Activated naive CD4-positive, alpha-beta T cell treated with anti-CD3 and anti-CD28 coated beads, Interleukin-2, amount 50 U/mL, for 72 hours (primary cell): Measurements from ENCODE around the gene LGALS16. TPM values are rescaled to one million over a fixed set of nuclear protein-coding genes. Genes with fewer than 3 reads are reported as not detected.
"Not testable (repeated sequence)": the region's sequence is repeated elsewhere in the genome, so short reads cannot be mapped to it uniquely, and the experiment has no call there.

ENCODE experiments used
- ATAC-seq, 2 donors: fragments of 150-1000 bp; cut with Tn5 transposase; 2 replicates each; pipeline ENCODE4 v1.10.0; 2021; ENCODE audit warnings: mild to moderate bottlenecking in 2 of 2, moderate library complexity in 2 of 2
- DNase-seq, 2 donors: peaks; one replicate each; pipeline ENCODE4 v3.0.0; 2021 to 2022; ENCODE audit warnings: low spot score in 2 of 2
- H3K27ac Mint-ChIP-seq, 2 donors: one replicate each; pipeline ENCODE4 v1.8.0; 2022; ENCODE audit warnings: mild to moderate bottlenecking in 2 of 2, mixed read lengths in 2 of 2
- H3K36me3 Mint-ChIP-seq, 2 donors: one replicate each; pipeline ENCODE4 v1.8.0; 2022; ENCODE audit warnings: mixed read lengths in 2 of 2
- H3K9me3 Mint-ChIP-seq, 2 donors: one replicate each; pipeline ENCODE4 v1.8.0; 2022; ENCODE audit warnings: mixed read lengths in 2 of 2
- total RNA-seq, 2 donors: library from RNA; stranded (reverse); gene quantifications; one replicate each; pipeline ENCODE4 v1.2.3, GENCODE V29; 2022

The LGALS16 gene
- total RNA-seq, 2 donors from 2014 or later: not detected

DNA sequence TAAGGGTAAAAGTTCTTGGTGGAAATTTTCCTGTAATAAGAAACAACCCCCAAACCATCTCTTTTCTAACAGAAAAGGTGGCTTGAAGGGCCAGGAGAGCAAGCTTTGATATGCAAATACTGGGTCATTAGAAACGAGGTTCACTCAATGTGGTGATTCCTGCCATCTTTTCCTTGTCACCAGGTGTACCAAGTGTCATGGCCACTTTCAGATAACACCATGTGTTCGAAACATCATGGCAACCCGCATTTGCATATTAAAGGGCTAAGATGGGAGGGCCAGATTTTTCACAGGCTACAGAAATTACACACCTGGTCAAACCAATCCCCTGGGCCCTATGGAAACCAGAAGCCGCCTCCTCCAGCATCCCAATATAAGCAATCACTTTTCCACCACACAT, 15.3 kb downstream of the LGALS16 start:
- ATAC-seq (no peak), DNase-seq (no peak)
- Mint-ChIP-seq H3K36me3 (peaks cover 0 to 10% of the 10 kb centered on the region in 2 donors), H3K27ac (no peak overlapping the region), H3K9me3 (peaks cover 0 to 11% of the 10 kb centered on the region in 2 donors)

DNA sequence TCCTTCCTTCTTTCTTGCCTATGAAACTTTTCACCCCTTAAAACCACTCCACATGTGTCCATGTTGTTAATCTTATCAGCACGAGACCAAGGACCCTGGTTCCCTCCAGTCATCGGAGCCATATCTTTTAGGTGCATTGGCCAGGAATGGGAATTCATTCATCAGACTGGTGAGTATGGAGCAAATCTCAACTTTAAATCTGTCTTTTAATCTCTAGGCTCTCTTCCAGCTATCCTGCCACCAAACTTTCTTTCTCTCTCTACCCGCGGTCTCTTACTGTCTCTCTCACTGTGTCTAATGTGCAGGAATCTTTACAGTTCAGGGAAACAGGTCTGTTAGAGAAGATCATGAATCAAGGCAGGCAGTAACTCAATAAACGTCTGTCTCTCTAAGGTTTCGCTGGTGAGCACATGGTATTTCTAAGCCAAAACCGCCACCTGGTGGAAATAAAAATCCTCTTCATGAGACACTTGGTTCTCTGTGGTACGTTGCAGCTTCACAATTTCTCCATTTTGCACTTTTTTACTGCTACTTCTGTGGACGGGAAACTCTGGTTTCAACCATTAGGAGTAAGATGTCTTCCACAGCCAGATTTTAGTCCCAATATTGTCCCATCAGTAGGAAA, 16.1 kb downstream of the LGALS16 start:
- Mint-ChIP-seq H3K27ac (peak overlapping the region; percentile 76 to 77), H3K9me3 (peaks cover 0 to 5% of the 10 kb centered on the region in 2 donors), H3K36me3 (peaks cover 0 to 2% of the 10 kb centered on the region in 2 donors)
- peak; percentile 58 to 59 for ATAC-seq
- peak in 1 of 2 donors; percentile 64 for DNase-seq

- DNase-seq (no peak), ATAC-seq (no peak)
- H3K36me3 Mint-ChIP-seq: no peaks in the 10 kb centered on the region
- H3K27ac Mint-ChIP-seq: peak overlapping the region in 1 of 2 donors; percentile 76
- H3K9me3 Mint-ChIP-seq: peaks cover 0 to 4% of the 10 kb centered on the region in 2 donors
These were observed 16.8 kb downstream of the LGALS16 start for GRCh38 chr19:39672473-39672872.

DNA sequence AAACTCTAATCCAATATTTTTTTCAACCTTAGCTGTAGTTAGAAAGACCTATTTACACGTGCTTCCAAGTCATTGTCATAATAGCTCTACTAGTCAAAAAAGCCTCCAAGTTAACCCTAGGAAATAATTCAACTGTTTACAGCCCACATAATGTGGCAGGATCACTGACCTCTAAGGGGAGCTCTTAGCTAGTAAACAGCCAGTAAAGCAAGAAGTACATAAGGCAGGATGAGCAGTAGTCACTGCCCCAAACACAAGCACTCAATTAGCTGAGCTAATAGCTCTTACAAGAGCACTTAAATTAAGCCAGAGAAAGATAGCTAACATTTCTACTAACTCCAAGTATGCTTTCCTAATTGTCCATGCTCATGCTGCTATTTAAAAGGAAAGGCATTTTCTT, 18.1 kb downstream of the LGALS16 start:
- H3K27ac Mint-ChIP-seq: peak overlapping the region in 1 of 2 donors; percentile 18
- H3K9me3 Mint-ChIP-seq, H3K36me3 Mint-ChIP-seq, ATAC-seq, DNase-seq: not testable (repeated sequence)

GRCh38 chr19:39676004-39676403, 20.3 kb downstream of the LGALS16 start:
- peak; percentile 64 to 75 for ATAC-seq
- peak in 1 of 2 donors; percentile 37 for DNase-seq
- Mint-ChIP-seq H3K9me3 (peaks cover 0 to 4% of the 10 kb centered on the region in 2 donors), H3K36me3 (peaks cover 0 to 8% of the 10 kb centered on the region in 2 donors), H3K27ac (peak overlapping the region; percentile 84 to 89)

DNA sequence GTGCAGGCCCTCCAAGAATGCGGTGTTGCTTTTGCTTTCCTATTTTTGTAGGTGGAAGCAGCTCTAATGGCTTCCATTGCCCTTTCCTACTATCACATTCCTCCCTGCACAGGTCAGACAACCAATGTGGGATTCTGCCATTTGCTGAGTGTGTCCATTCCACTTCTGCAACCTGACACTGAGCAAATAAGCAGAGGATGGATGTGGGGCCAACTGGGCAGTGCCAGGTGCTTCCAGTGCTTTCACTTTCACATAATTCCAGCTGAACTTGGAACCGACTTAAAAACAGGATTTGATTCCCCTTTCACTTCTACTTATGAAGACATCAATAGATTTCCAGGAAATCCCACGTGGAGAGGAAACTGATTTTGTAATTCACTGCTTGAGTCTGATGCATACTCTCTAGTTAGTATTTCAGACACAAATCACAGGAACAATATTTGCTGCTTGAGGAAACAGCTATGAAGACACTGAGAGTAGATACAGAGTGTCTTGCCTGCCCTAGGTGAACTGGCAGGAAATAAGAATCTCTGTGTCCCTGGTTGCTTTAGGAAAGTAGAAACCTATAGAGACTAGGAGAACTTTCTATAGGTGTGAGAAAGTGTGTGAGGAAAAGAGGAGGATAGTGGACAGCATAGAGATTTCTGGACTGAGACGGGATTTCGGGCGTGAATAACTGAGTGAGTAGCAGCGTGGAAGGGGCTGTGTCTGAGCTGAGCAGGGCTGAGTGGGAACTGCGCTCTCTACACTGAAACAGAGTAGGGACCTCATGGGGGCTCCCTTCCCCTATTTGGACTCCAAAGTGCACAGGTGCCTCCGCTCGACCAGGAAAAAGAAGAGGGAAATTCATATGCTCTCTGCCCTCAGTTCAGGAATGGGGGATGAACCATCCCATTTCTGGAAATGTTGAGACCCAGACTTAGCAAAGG, 22.5 kb downstream of the LGALS16 start:
- peak overlapping the region; percentile 51 to 86 for H3K27ac Mint-ChIP-seq
- peaks cover 0 to 15% of the 10 kb centered on the region in 2 donors for H3K36me3 Mint-ChIP-seq
- ATAC-seq (no peak), DNase-seq (no peak)
- peaks cover 0 to 4% of the 10 kb centered on the region in 2 donors for H3K9me3 Mint-ChIP-seq

DNA sequence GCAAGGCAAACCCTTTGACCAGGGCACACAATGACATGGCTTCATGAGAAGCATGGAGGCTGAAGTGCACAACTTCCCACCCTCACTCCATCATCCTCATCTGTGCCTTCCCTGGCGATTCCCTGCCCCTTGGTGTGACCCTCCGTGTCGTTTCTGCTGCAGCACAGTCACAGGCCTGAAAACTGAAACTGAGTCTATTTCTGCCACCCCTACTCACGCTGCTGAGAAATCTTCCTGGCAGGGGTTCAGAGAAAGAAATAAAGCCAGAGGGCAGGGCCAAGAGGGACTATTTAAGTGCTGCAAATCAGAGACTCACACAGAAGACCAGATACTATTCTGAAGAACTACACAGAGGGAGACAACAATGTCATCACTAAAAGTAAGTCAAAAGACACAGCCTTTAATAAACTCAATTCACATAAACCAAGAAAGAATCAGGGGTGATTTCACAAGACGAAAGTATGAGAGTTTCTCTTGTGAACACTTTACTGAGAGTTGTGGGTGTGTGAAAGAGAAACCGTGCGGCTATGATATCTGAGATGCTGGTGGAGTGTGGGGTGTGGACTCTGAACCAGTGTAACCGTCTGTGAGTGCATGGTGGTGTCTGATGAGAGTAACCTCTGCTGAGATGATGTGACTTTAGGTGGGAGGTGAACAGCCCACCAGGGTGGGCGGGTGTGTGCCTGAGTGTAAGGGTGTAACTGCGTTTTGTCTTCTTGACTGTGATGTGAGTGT, 23.5 kb downstream of the LGALS16 start:
- Mint-ChIP-seq H3K27ac (peak overlapping the region; percentile 86), H3K9me3 (peaks cover 0 to 4% of the 10 kb centered on the region in 2 donors), H3K36me3 (peaks cover 0 to 15% of the 10 kb centered on the region in 2 donors)
- ATAC-seq: peak; percentile 82 to 84
- peak in 1 of 2 donors; percentile 53 for DNase-seq

DNA sequence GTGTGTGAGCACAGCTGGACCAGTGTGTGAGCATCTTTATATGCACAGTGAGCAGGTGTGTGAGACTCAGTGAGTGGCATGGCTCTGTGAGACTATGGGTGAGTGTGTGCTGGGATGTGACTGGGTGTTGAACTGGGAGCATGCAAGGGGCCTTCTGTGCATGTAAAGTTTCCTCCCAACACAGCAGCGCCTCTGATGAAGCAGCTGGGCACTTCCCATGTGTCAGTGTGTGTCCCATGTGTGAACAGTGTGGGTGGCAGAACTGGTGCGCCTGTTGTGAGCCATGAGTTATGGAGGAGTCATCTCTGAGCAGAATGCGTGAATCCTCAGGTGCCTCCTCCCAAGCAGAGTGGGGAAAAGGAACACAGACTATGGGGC, 24.1 kb downstream of the LGALS16 start:
- peak overlapping the region; percentile 86 for H3K27ac Mint-ChIP-seq
- DNase-seq: peak; percentile 25 to 59
- peaks cover 0 to 15% of the 10 kb centered on the region in 2 donors for H3K36me3 Mint-ChIP-seq
- peaks cover 0 to 4% of the 10 kb centered on the region in 2 donors for H3K9me3 Mint-ChIP-seq
- peak; percentile 44 to 61 for ATAC-seq

GRCh38 chr19:39680593-39680992, 24.9 kb downstream of the LGALS16 start:
- Mint-ChIP-seq H3K27ac (peak overlapping the region in 1 of 2 donors; percentile 86), H3K36me3 (peaks cover 7 to 22% of the 10 kb centered on the region in 2 donors), H3K9me3 (peaks cover 0 to 4% of the 10 kb centered on the region in 2 donors)
- no peak for DNase-seq
- no peak for ATAC-seq

- H3K36me3 Mint-ChIP-seq: peaks cover 9 to 30% of the 10 kb centered on the region in 2 donors
- peaks cover 0 to 4% of the 10 kb centered on the region in 2 donors for H3K9me3 Mint-ChIP-seq
- ATAC-seq: no peak
- DNase-seq: no peak
- H3K27ac Mint-ChIP-seq: peak overlapping the region in 1 of 2 donors; percentile 2
These were observed 25.7 kb downstream of the LGALS16 start for GRCh38 chr19:39681416-39681815.

- DNase-seq: no peak
- Mint-ChIP-seq H3K9me3 (peaks cover 0 to 12% of the 10 kb centered on the region in 2 donors), H3K27ac (no peak overlapping the region)
These were observed 28.6 kb downstream of the LGALS16 start for GRCh38 chr19:39684267-39684666.

GRCh38 chr19:39686739-39687138, 31.0 kb downstream of the LGALS16 start:
- no peak for ATAC-seq
- no peak for DNase-seq
- Mint-ChIP-seq H3K9me3 (peaks cover 0 to 12% of the 10 kb centered on the region in 2 donors), H3K36me3 (peaks cover 9 to 36% of the 10 kb centered on the region in 2 donors), H3K27ac (no peak overlapping the region)

More at GRCh38 chr19:39684267-39684666, 28.6 kb downstream of the LGALS16 start:
- H3K36me3 Mint-ChIP-seq: peaks cover 9 to 35% of the 10 kb centered on the region in 2 donors
- no peak for ATAC-seq

DNA sequence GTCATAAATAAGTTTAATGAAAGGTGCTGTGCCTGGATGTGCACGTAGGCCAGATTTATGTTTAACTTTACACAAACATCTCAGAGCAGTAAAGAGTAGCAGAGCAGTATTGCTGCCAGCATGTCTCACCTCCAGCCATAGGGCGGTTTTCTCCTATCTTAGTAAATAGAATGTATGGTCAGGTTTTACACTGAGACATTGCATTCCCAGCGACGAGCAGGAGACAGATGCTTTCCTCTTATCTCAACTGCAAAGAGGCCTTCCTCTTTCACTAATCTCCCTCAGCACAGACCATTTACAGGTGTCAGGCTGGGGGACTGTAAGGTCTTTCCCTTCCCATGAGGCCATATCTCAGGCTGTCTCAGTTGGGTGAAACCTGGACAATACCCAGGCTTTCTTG, 32.9 kb downstream of the LGALS16 start:
- H3K36me3 Mint-ChIP-seq: peaks cover 9 to 30% of the 10 kb centered on the region in 2 donors
- H3K27ac Mint-ChIP-seq, DNase-seq, ATAC-seq: not testable (repeated sequence)
- peaks cover 0 to 12% of the 10 kb centered on the region in 2 donors for H3K9me3 Mint-ChIP-seq

GRCh38 chr19:39692166-39692565, 36.5 kb downstream of the LGALS16 start:
- Mint-ChIP-seq H3K36me3 (peaks cover 0 to 9% of the 10 kb centered on the region in 2 donors), H3K27ac (no peak overlapping the region), H3K9me3 (peaks cover 0 to 6% of the 10 kb centered on the region in 2 donors)
- DNase-seq (no peak), ATAC-seq (peak; percentile 66 to 71)

GRCh38 chr19:39692822-39693221, 37.1 kb downstream of the LGALS16 start:
- ATAC-seq: no peak
- H3K9me3 Mint-ChIP-seq: peaks cover 0 to 6% of the 10 kb centered on the region in 2 donors
- no peak for DNase-seq
- H3K27ac Mint-ChIP-seq: no peak overlapping the region
- H3K36me3 Mint-ChIP-seq: peaks cover 0 to 9% of the 10 kb centered on the region in 2 donors

DNA sequence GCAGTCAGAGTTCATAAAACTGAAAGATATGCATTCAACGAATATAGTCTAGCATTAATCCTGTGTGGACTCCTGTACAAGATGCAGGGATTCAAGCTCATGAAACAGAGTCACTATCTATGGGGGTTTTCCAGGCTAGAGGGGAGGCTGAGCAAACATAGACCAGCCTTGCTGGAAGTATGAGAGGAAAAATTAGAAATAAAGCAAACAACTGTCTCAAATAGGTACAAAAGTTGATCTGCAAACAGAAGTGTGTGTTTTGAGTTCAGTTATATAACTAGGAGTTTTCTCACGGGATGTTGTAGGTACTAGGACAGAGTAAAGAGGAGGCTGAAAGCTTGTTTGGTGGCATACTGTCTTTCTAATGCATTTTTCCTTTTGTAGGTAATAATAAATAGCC, 40.0 kb downstream of the LGALS16 start:
- no peak overlapping the region for H3K27ac Mint-ChIP-seq
- DNase-seq: no peak
- H3K36me3 Mint-ChIP-seq: peaks cover 0 to 3% of the 10 kb centered on the region in 2 donors
- no peak for ATAC-seq
- no peaks in the 10 kb centered on the region for H3K9me3 Mint-ChIP-seq
